Gastrocnemius medialis (tissue), 4 donors: ENCODE measurements around the gene PSMG4. TPM values are rescaled to one million over a fixed set of nuclear protein-coding genes. Genes with fewer than 3 reads are reported as not detected.

Source experiments
- ATAC-seq, 2 donors: fragments of 150-250 bp; one replicate each; pipeline ENCODE4 v1.9.1; 2016
- DNase-seq, 2 donors: peaks; one replicate each; pipeline ENCODE4 v3.0.0-alpha.2; 2019
- H3K27ac ChIP-seq, 4 donors: fragments of 200-600 bp; sonication (generic); 1 replicate in 1 of 4; 2 replicates in 3 of 4; pipeline ENCODE4 v1.5.1; 2016 to 2018; ENCODE audit warnings: mild to moderate bottlenecking in 2 of 4, moderate library complexity in 1 of 4
- H3K27me3 ChIP-seq, 3 donors: fragments of 200-600 bp; sonication (generic) in 2 of 3; 1 replicate in 1 of 3; 2 replicates in 2 of 3; pipeline versions ENCODE4 v1.5.1 to v1.6.0; 2016 to 2019; ENCODE audit warnings: mild to moderate bottlenecking in 1 of 3, moderate library complexity in 1 of 3
- H3K36me3 ChIP-seq, 2 donors: fragments of 200-600 bp; sonication (generic) in 1 of 2; one replicate each; pipeline ENCODE4 v1.5.1; 2017 to 2018
- H3K4me1 ChIP-seq, 2 donors: fragments of 200-600 bp; sonication (generic) in 1 of 2; one replicate each; pipeline ENCODE4 v1.5.1; 2016 to 2017; ENCODE audit warnings: mild to moderate bottlenecking in 2 of 2
- H3K4me3 ChIP-seq, 4 donors: fragments of 200-600 bp; sonication (generic) in 3 of 4; 1 replicate in 1 of 4; 2 replicates in 3 of 4; pipeline ENCODE4 v1.5.1; 2016 to 2019; ENCODE audit warnings: mild to moderate bottlenecking in 2 of 4
- H3K9me3 ChIP-seq, 3 donors: fragments of 200-600 bp; sonication (generic) in 2 of 3; 1 replicate in 1 of 3; 2 replicates in 2 of 3; pipeline ENCODE4 v1.5.1; 2016 to 2019
- POLR2A ChIP-seq, 2 donors: fragments of 450-650 bp; IDR thresholded peaks; one replicate each; pipeline ENCODE4 v1.6.1; 2017; ENCODE audit warnings: antibody characterized with exemption in 2 of 2, mild to moderate bottlenecking in 2 of 2, moderate library complexity in 2 of 2
- in situ Hi-C, 4 donors: fragments of 200-750 bp; cut with MboI; loops; one replicate each; pipeline versions ENCODE4 v1.15.0 to v1.8.0; 2017; ENCODE audit warnings: low sequenced_read_pairs in 4 of 4
- intact Hi-C: fragments of 100-400 bp; cut with DNase I; formaldehyde crosslinking; loops from one replicate; pipeline ENCODE4 v1.15.1; 2023; ENCODE audit warnings: low total_unique reads
- total RNA-seq, 4 donors: library from RNA; depleted of rRNA; stranded (reverse); fragments of >200 nt; gene quantifications; one replicate each; pipeline versions ENCODE4 v1.1.0 to v1.2.3, GENCODE V29; 2016
- TF ChIP-seq, protein P1 (sequence below), 5 experiments: fragments of 450-650 bp in 3 of 5; fragments of 200-600 bp in 2 of 5; sonication (generic) in 2 of 5; IDR thresholded peaks in 4 of 5; conservative IDR thresholded peaks in 1 of 5; 1 replicate in 4 of 5; 2 replicates in 1 of 5; pipeline ENCODE4 v1.5.1; 2016 to 2019; ENCODE audit warnings: antibody characterized with exemption in 5 of 5, mild to moderate bottlenecking in 3 of 5, moderate library complexity in 3 of 5

PSMG4 gene
- total RNA-seq, 4 donors from 2014 or later = 16.4 to 27.6 (median 22.0) TPM

- intact Hi-C loops (no loop called here), in situ Hi-C loops (no loop called here)
- Histone ChIP-seq H3K27ac (no peak overlapping the region), H3K4me3 (peak overlapping the region; percentile 50 to 66 (median 61)), H3K36me3 (no peaks in the 10 kb centered on the region), H3K4me1 (peaks cover 19 to 34% of the 10 kb centered on the region in 2 donors), H3K27me3 (peaks cover 84 to 91% (median 85%) of the 10 kb centered on the region in 3 donors), H3K9me3 (no peaks in the 10 kb centered on the region)
- ATAC-seq (no peak), DNase-seq (no peak)
- TF ChIP-seq, protein P1, sequence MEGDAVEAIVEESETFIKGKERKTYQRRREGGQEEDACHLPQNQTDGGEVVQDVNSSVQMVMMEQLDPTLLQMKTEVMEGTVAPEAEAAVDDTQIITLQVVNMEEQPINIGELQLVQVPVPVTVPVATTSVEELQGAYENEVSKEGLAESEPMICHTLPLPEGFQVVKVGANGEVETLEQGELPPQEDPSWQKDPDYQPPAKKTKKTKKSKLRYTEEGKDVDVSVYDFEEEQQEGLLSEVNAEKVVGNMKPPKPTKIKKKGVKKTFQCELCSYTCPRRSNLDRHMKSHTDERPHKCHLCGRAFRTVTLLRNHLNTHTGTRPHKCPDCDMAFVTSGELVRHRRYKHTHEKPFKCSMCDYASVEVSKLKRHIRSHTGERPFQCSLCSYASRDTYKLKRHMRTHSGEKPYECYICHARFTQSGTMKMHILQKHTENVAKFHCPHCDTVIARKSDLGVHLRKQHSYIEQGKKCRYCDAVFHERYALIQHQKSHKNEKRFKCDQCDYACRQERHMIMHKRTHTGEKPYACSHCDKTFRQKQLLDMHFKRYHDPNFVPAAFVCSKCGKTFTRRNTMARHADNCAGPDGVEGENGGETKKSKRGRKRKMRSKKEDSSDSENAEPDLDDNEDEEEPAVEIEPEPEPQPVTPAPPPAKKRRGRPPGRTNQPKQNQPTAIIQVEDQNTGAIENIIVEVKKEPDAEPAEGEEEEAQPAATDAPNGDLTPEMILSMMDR (IDR thresholded peaks at IDR 0.05 in 4 of 5, conservative IDR thresholded peaks at IDR 0.05 in 1 of 5) = no peak
- TF ChIP-seq POLR2A (IDR thresholded peaks at IDR 0.05) = no peak
These were observed 26.5 kb upstream of the PSMG4 start for GRCh38 chr6:3232017-3232945.

DNA sequence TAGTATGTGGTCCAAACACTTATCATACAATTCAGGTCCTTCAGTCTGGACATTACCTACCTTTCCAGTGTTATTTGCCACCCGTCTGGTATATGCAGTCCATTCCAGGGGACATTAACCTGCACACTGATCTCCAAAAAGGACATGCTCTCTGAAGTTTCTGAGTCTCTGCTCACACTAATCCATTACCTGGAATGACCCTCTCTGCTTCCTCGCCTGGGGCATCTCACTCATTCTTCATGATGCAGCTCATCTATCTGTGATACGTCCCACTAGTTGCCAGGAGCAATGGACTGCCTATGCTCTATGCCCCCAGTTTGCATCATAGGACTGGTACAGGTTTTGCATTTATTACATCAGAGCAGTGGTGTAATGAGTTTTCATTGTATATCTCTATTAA, 25.4 kb upstream of the PSMG4 start:
- in situ Hi-C loops (no loop called here), intact Hi-C loops (no loop called here)
- H3K27ac ChIP-seq = no peak overlapping the region
- H3K4me1 ChIP-seq = peaks cover 15 to 25% of the 10 kb centered on the region in 2 donors
- DNase-seq = no peak
- ATAC-seq = no peak
- no peak for TF ChIP-seq POLR2A (IDR thresholded peaks at IDR 0.05)
- TF ChIP-seq, protein P1 (IDR thresholded peaks at IDR 0.05 in 4 of 5, conservative IDR thresholded peaks at IDR 0.05 in 1 of 5) = no peak
- H3K27me3 ChIP-seq = peaks cover 80 to 85% (median 83%) of the 10 kb centered on the region in 3 donors
- H3K36me3 ChIP-seq = no peaks in the 10 kb centered on the region
- no peaks in the 10 kb centered on the region for H3K9me3 ChIP-seq
- H3K4me3 ChIP-seq = no peak overlapping the region

DNA sequence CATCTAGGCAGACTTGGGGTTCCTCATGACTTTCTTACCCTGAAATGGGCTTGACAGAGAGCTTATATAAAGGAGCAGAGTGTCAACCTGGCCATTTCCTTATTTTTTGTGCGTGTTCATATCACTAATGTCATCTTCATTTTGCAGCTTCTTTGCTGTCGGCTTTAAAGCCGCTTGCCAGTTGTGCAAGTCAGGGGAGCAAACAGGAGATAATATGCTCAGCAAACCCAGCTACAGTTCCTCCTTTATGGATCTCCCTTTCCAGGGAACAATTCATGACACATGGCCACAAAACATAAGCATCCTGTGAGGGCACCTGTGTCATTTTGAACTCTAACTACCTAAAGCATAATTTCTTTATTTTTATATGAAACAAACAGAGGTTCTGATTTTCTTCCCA, 24.8 kb upstream of the PSMG4 start:
- H3K4me3 ChIP-seq = no peak overlapping the region
- ATAC-seq = no peak
- no peak for DNase-seq
- in situ Hi-C loops = no loop called here
- intact Hi-C loops = no loop called here
- no peaks in the 10 kb centered on the region for H3K36me3 ChIP-seq
- peaks cover 11 to 19% of the 10 kb centered on the region in 2 donors for H3K4me1 ChIP-seq
- H3K27me3 ChIP-seq = peaks cover 79 to 85% (median 83%) of the 10 kb centered on the region in 3 donors
- H3K9me3 ChIP-seq = no peaks in the 10 kb centered on the region
- H3K27ac ChIP-seq = no peak overlapping the region
- TF ChIP-seq POLR2A (IDR thresholded peaks at IDR 0.05) = no peak
- TF ChIP-seq, protein P1 (IDR thresholded peaks at IDR 0.05 in 4 of 5, conservative IDR thresholded peaks at IDR 0.05 in 1 of 5) = no peak

- H3K36me3 ChIP-seq = no peaks in the 10 kb centered on the region
- in situ Hi-C loops = no loop called here
- peaks cover 63 to 69% (median 67%) of the 10 kb centered on the region in 3 donors for H3K27me3 ChIP-seq
- DNase-seq = no peak
- no peak overlapping the region for H3K27ac ChIP-seq
- intact Hi-C loops = no loop called here
- TF ChIP-seq POLR2A (IDR thresholded peaks at IDR 0.05) = no peak
- TF ChIP-seq, protein P1 (IDR thresholded peaks at IDR 0.05 in 4 of 5, conservative IDR thresholded peaks at IDR 0.05 in 1 of 5) = no peak
- H3K9me3 ChIP-seq = no peaks in the 10 kb centered on the region
- no peak overlapping the region for H3K4me3 ChIP-seq
- no peak for ATAC-seq
- peaks cover 5 to 14% of the 10 kb centered on the region in 2 donors for H3K4me1 ChIP-seq
These were observed 23.3 kb upstream of the PSMG4 start for GRCh38 chr6:3235486-3235885.
